NCI-H510A treated with DMSO at 0.1 percent for 48 hours (cell line): Measurements from ENCODE around the gene ALG3.

ENCODE experiments used
- DNase-seq: peaks from one replicate; lab custom pipeline; 2025; lab: John Stamatoyannopoulos, UW

Gene ALG3

DNA sequence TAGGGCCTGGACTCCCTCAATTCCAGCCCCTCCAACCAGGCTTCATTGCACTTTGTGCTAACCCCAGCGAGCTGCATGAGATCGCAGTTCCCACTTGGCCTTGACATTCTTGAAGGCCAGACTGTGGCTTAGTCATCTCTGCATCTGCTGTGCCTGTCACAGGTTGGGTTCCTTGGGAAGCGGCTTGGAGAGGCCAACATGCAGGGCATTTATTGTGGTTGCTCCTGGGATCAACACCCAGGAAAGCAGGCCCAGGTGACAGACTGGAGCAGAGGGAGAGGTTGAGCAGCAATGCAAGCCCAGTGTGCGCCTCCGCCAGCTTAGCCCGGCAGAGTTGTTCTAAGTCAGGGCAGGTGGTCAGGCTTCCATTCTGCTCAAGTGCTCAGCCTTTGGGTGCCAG is 52.2 kb downstream of the ALG3 start:
- peak; percentile 38 for DNase-seq

GRCh38 chr3:184193991-184194539 is 54.7 kb downstream of the ALG3 start:
- no peak for DNase-seq

GRCh38 chr3:184192889-184193288 is 55.9 kb downstream of the ALG3 start:
- DNase-seq = no peak
